HEK293T (cell line): ENCODE data around the gene SLFN5.

Experiments
- CTCF ChIA-PET: fragments of 350-600 bp; formaldehyde crosslinking; extraction: SDS; loops from one replicate; lab custom pipeline; 2021; ENCODE audit warnings: antibody characterized with exemption, inconsistent platforms; lab: Yijun Ruan, JAX
- POLR2A ChIA-PET: fragments of 350-600 bp; formaldehyde crosslinking; extraction: SDS; loops from one replicate; lab custom pipeline; 2020; ENCODE audit warnings: antibody characterized with exemption, inconsistent platforms; lab: Yijun Ruan, JAX
- DNase-seq: peaks from one replicate; pipeline ENCODE4 v3.0.0; 2012; ENCODE audit warnings: mixed read lengths; ENCODE audit errors: extremely low spot score
- ARNT ChIP-seq: fragments of 450-650 bp; IDR thresholded peaks from 2 replicates; pipeline ENCODE4 v1.6.1; 2017; ENCODE audit warnings: mild to moderate bottlenecking
- BHLHE40 ChIP-seq: fragments of 450-650 bp; IDR thresholded peaks from 2 replicates; pipeline ENCODE4 v1.6.1; 2016; ENCODE audit warnings: mild to moderate bottlenecking, moderate library complexity, borderline replicate concordance
- CTBP1 ChIP-seq: fragments of 450-650 bp; IDR thresholded peaks from 2 replicates; pipeline ENCODE4 v1.6.1; 2016; ENCODE audit warnings: borderline replicate concordance
- ELF4 ChIP-seq: fragments of 450-650 bp; IDR thresholded peaks from 2 replicates; pipeline ENCODE4 v1.6.1; 2017; ENCODE audit warnings: antibody characterized with exemption
- FOXA1 ChIP-seq: fragments of 450-650 bp; IDR thresholded peaks from 2 replicates; pipeline ENCODE4 v1.6.1; 2016; ENCODE audit warnings: mild to moderate bottlenecking
- FOXK2 ChIP-seq: fragments of 450-650 bp; IDR thresholded peaks from 2 replicates; pipeline ENCODE4 v1.6.1; 2016; ENCODE audit warnings: mild to moderate bottlenecking
- FOXM1 ChIP-seq: fragments of 450-650 bp; IDR thresholded peaks from 2 replicates; pipeline ENCODE4 v1.6.1; 2017; ENCODE audit warnings: mild to moderate bottlenecking, borderline replicate concordance
- HDGF ChIP-seq: fragments of 450-650 bp; IDR thresholded peaks from 2 replicates; pipeline ENCODE4 v1.6.1; 2017; ENCODE audit warnings: antibody characterized with exemption, borderline replicate concordance
- LEF1 ChIP-seq: fragments of 450-650 bp; IDR thresholded peaks from 2 replicates; pipeline ENCODE4 v1.6.1; 2017; ENCODE audit warnings: mild to moderate bottlenecking, borderline replicate concordance
- NFRKB ChIP-seq: fragments of 450-650 bp; IDR thresholded peaks from 2 replicates; pipeline ENCODE4 v1.6.1; 2016; ENCODE audit warnings: mild to moderate bottlenecking, moderate library complexity
- SP1 ChIP-seq: fragments of 450-650 bp; IDR thresholded peaks from 2 replicates; pipeline ENCODE4 v1.6.1; 2017
- SUZ12 ChIP-seq: fragments of 450-650 bp; IDR thresholded peaks from 2 replicates; pipeline ENCODE4 v1.6.1; 2016; ENCODE audit warnings: mild to moderate bottlenecking
- TARDBP ChIP-seq: fragments of 450-650 bp; IDR thresholded peaks from 2 replicates; pipeline ENCODE4 v1.6.1; 2016
- ZNF384 ChIP-seq: fragments of 450-650 bp; IDR thresholded peaks from 2 replicates; pipeline ENCODE4 v1.6.1; 2016
- TF ChIP-seq, protein P1 (sequence below): fragments of 450-650 bp; IDR thresholded peaks from 2 replicates; pipeline ENCODE4 v1.6.1; 2016

SLFN5 gene

DNA sequence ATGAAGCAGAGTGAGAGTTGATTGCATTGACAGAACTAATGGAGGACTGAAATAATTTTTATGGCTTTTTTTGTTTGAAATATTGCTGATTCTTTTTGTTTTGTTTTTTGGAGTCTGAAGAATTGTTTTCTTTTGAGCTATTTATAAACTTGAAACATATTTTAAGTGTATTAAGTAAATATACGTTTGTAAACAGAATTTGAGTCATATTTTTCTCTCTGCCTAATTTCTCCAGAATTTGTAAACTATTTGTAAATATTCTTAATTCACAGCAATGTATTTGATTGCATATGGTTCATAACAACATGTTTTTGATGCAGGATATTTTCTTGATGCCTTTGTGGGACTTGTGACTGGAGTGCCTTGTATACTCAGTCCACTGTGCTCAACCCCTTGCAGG, 79.9 kb downstream of the SLFN5 start:
- POLR2A ChIA-PET, result no interaction called here
- DNase-seq, result no peak
- TF ChIP-seq BHLHE40, result no peak
- no peak for TF ChIP-seq LEF1
- no peak for TF ChIP-seq SUZ12
- TF ChIP-seq ELF4, result no peak
- no peak for TF ChIP-seq CTBP1
- TF ChIP-seq FOXA1, result no peak
- TF ChIP-seq NFRKB, result no peak
- TF ChIP-seq TARDBP, result no peak
- TF ChIP-seq FOXK2, result no peak
- no peak for TF ChIP-seq FOXM1
- no peak for TF ChIP-seq ZNF384
- no peak for TF ChIP-seq SP1
- TF ChIP-seq HDGF, result no peak
- TF ChIP-seq, protein P1, sequence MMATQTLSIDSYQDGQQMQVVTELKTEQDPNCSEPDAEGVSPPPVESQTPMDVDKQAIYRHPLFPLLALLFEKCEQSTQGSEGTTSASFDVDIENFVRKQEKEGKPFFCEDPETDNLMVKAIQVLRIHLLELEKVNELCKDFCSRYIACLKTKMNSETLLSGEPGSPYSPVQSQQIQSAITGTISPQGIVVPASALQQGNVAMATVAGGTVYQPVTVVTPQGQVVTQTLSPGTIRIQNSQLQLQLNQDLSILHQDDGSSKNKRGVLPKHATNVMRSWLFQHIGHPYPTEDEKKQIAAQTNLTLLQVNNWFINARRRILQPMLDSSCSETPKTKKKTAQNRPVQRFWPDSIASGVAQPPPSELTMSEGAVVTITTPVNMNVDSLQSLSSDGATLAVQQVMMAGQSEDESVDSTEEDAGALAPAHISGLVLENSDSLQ, result no peak
- no peak for TF ChIP-seq ARNT
- CTCF ChIA-PET, result no interaction called here
